Cardiac muscle cell (in vitro differentiated cells and primary cell): ENCODE results near the gene ATP13A4. TPM values are rescaled to one million over a fixed set of nuclear protein-coding genes. Genes with fewer than 3 reads are reported as not detected.

Experiments used
- DNase-seq, 2 donors: peaks; one replicate each; pipeline versions ENCODE4 v3.0.0 to v3.0.0-alpha.2; 2010 to 2017; ENCODE audit warnings: low read depth in 1 of 2, low spot score in 1 of 2
- H3K27ac ChIP-seq: fragments of 200-600 bp; sonication (generic); 2 replicates; pipeline ENCODE4 v1.5.1; 2016
- H3K27me3 ChIP-seq: fragments of 200-600 bp; sonication (generic); 2 replicates; pipeline ENCODE4 v1.6.0; 2016; ENCODE audit warnings: control low read depth
- H3K36me3 ChIP-seq: fragments of 200-600 bp; sonication (generic); 2 replicates; pipeline ENCODE4 v1.5.1; 2016; ENCODE audit warnings: control low read depth
- H3K4me1 ChIP-seq: fragments of 200-600 bp; sonication (generic); 2 replicates; pipeline ENCODE4 v1.8.1; 2017; ENCODE audit warnings: low read depth, mild to moderate bottlenecking, mixed run types
- H3K4me3 ChIP-seq: fragments of 200-600 bp; sonication (generic); 2 replicates; pipeline ENCODE4 v1.5.1; 2016; ENCODE audit warnings: mild to moderate bottlenecking
- H3K9me3 ChIP-seq: fragments of 200-600 bp; sonication (generic); 2 replicates; pipeline ENCODE4 v1.5.1; 2017; ENCODE audit warnings: low read depth, mild to moderate bottlenecking, control low read depth
- polyA plus RNA-seq: library from polyadenylated mRNA; unstranded; fragments of >200 nt; fragmentation: Nextera tagmentation; extraction: Ambion mirVana; gene quantifications from 2 replicates; pipeline ENCODE4 v1.2.1, GENCODE V29; 2016
- total RNA-seq: library from RNA; depleted of rRNA; stranded (reverse); fragments of >200 nt; gene quantifications from 2 replicates; pipeline ENCODE4 v1.2.3, GENCODE V29; 2016
- TF ChIP-seq, protein P1 (sequence below): IDR thresholded peaks from 2 replicates; pipeline ENCODE4 v1.5.1; 2012; ENCODE audit warnings: low read depth, mild to moderate bottlenecking, low read length

Gene ATP13A4
- total and polyA plus RNA-seq, 2 experiments from 2014 or later = 1.0 to 3.0 TPM

GRCh38 chr3:193481436-193481835 lies 73.3 kb downstream of the ATP13A4 start:
- Histone ChIP-seq H3K4me3 (no peak overlapping the region), H3K9me3 (no peaks in the 10 kb centered on the region), H3K27me3 (no peaks in the 10 kb centered on the region), H3K27ac (no peak overlapping the region), H3K36me3 (no peaks in the 10 kb centered on the region), H3K4me1 (no peaks in the 10 kb centered on the region)
- no peak for DNase-seq
- TF ChIP-seq, protein P1, sequence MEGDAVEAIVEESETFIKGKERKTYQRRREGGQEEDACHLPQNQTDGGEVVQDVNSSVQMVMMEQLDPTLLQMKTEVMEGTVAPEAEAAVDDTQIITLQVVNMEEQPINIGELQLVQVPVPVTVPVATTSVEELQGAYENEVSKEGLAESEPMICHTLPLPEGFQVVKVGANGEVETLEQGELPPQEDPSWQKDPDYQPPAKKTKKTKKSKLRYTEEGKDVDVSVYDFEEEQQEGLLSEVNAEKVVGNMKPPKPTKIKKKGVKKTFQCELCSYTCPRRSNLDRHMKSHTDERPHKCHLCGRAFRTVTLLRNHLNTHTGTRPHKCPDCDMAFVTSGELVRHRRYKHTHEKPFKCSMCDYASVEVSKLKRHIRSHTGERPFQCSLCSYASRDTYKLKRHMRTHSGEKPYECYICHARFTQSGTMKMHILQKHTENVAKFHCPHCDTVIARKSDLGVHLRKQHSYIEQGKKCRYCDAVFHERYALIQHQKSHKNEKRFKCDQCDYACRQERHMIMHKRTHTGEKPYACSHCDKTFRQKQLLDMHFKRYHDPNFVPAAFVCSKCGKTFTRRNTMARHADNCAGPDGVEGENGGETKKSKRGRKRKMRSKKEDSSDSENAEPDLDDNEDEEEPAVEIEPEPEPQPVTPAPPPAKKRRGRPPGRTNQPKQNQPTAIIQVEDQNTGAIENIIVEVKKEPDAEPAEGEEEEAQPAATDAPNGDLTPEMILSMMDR = no peak

DNA sequence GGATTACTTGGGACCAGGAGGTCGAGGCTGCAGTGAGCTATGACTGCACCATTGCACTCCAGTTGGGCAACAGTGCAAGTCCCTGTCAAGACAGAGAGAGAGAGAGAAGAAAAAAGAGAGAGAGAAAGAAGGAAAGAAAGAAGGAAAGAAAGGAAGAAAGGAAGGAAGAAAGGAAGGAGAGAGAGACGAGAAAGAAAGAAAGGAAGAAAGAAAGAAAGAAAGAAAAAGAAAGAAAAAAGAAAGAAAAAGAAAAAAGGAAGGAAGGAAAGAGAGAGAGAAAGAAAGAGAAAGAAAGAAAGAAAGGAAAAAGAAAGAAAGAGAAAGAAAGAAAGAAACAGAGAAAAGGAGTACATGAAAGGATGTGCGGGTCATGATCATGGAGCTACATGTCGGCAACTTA lies 80.2 kb downstream of the ATP13A4 start:
- Histone ChIP-seq H3K36me3 (no peaks in the 10 kb centered on the region), H3K9me3 (no peaks in the 10 kb centered on the region), H3K27me3 (no peaks in the 10 kb centered on the region), H3K4me1 (no peaks in the 10 kb centered on the region), H3K4me3 (no peak overlapping the region), H3K27ac (no peak overlapping the region)
- TF ChIP-seq, protein P1 = no peak
- DNase-seq = no peak

DNA sequence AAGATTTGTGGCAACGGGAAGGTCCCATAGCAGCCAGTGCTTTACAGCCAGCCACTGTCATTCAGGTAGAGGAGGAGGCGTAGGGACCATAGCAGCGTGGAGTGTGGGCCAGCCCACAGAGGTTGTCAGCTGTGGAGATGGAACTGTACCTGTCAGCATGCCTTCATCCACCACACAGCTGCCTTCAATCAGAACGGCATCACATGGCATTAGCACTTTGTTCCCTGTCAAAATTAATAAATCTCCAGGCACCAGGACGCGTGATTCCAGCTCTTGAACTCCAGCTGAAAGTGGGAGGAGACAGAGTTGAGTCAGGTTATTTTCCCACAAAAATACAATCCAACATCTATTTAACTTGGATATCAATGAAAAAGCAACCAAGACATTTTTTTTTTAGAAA lies 84.0 kb downstream of the ATP13A4 start:
- DNase-seq = no peak
- H3K4me3 ChIP-seq = no peak overlapping the region

DNA sequence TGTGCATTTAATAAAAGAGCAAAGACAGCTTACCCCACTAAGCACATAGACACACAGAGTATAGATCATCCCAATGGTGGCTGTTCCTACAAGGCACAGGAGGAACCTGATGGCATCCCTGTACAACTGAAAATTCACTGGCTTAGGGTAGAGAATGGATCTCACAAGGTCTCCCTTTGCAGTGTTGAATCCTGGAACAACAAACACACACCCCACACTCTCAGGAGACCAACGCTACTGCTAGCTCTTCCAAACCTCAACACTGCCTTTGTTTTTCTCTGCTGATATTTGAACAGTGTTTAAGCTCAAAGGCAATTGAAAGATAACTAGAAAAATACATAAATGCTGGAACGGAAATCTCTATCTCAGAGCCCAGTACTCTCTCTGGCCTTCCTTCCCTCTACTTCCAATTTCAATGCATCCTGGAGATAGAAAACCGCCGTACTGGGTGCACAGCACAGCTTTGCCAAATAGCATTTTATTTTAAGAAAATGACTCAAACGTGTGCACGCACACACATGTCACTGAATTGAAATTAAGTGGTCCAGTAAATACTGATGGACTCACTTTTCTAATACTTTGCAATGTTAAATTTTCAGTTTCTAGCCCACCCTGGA lies 88.6 kb downstream of the ATP13A4 start:
- Histone ChIP-seq H3K27me3 (no peaks in the 10 kb centered on the region), H3K9me3 (no peaks in the 10 kb centered on the region), H3K36me3 (no peaks in the 10 kb centered on the region), H3K4me1 (no peaks in the 10 kb centered on the region), H3K27ac (no peak overlapping the region), H3K4me3 (no peak overlapping the region)
- TF ChIP-seq, protein P1 = no peak
- DNase-seq = no peak

More for the DNA sequence above, 84.0 kb downstream of the ATP13A4 start:
- TF ChIP-seq, protein P1 = no peak
- Histone ChIP-seq H3K27me3 (no peaks in the 10 kb centered on the region), H3K27ac (no peak overlapping the region), H3K36me3 (no peaks in the 10 kb centered on the region), H3K4me1 (no peaks in the 10 kb centered on the region), H3K9me3 (no peaks in the 10 kb centered on the region)

- TF ChIP-seq, protein P1 = no peak
- DNase-seq = no peak
- no peak overlapping the region for H3K4me3 ChIP-seq
- no peak overlapping the region for H3K27ac ChIP-seq
- no peaks in the 10 kb centered on the region for H3K27me3 ChIP-seq
- H3K36me3 ChIP-seq = no peaks in the 10 kb centered on the region
- no peaks in the 10 kb centered on the region for H3K9me3 ChIP-seq
- H3K4me1 ChIP-seq = no peaks in the 10 kb centered on the region
Measured at GRCh38 chr3:193464889-193465288, 89.8 kb downstream of the ATP13A4 start.

DNA sequence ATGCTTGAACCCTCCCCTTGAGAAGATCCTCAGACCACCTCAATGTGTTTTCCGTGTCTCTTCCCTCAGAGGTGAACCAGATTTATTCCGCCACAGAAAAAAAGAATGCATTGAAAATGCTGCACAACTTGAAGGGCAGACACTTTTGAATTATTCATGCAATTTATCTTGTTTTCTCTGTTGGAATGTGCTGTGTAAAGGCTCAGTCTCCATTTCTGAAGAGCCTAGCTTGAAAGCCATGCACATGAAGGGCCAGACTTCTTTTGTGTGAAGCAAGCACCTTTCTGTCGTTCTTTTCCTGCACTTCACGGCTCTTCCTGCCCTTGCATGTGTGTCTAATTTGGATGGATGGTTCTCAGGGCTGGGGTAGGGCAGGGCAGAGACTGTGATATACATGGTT lies 97.2 kb downstream of the ATP13A4 start:
- Histone ChIP-seq H3K27me3 (peaks cover 9% of the 10 kb centered on the region), H3K27ac (no peak overlapping the region), H3K36me3 (no peaks in the 10 kb centered on the region), H3K4me3 (no peak overlapping the region), H3K4me1 (no peaks in the 10 kb centered on the region), H3K9me3 (no peaks in the 10 kb centered on the region)
- no peak for DNase-seq
- TF ChIP-seq, protein P1 = no peak
